ENCODE results near the gene ZNF277. TPM values are rescaled to one million over a fixed set of nuclear protein-coding genes. Genes with fewer than 3 reads are reported as not detected.

ZNF277 gene
- total RNA-seq, 2 experiments from 2014 or later: 14.8 to 15.6 TPM

DNA sequence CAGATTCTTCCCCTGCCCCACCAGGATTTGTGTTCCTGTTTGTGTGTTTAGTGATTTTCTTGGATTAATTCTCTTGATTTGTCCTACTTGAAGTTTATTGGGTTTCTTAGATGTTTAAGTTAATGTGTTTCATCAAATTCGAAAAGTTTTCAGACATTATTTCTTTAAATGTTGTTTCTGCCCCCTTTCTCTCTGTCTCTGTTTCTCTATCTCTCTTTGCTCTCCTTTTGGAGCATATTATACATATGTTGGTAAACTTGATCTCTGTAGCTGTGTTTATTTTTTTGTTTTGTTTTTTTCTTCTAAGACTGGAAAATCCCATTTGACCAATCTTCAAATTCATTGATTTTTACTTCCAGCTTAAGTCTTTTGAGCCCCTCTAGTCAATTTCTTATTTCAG is 115.6 kb downstream of the ZNF277 start:
- H3K9me3 Mint-ChIP-seq (ENCODE audit: insufficient read depth): peaks cover 12% of the 10 kb centered on the region
- no peaks in the 10 kb centered on the region for H3K4me1 Mint-ChIP-seq (ENCODE audit: low read depth)
- H3K4me3 Mint-ChIP-seq: no peak overlapping the region
- peaks cover 30% of the 10 kb centered on the region for H3K36me3 Mint-ChIP-seq (ENCODE audit: low read depth)
- H3K27ac Mint-ChIP-seq: no peak overlapping the region
- H3K27me3 Mint-ChIP-seq (ENCODE audit: low read depth): no peaks in the 10 kb centered on the region
- DNase-seq (no peak), ATAC-seq (no peak)
- ChIA-PET POLR2A (no interaction called here), CTCF (no interaction called here)

DNA sequence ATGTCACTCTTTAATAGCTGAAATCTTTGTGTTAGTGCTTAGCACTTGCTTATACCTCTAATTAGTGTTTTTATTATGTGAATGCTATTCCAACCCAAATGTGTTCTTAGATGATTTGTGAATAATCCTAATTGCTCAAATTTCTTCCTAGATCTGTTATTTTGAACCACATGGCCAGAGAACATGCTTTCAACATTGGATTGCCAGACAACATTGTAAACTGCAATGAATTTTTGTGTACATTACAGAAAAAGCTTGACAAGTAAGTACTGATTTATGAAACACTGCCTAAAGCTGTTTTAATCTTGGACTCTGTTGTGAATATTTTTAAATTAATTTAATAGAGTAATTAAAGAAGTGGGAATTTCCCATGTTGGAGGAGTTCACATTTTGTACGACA is 121.1 kb downstream of the ZNF277 start:
- Mint-ChIP-seq H3K4me1 (ENCODE audit: low read depth) (no peaks in the 10 kb centered on the region), H3K9me3 (ENCODE audit: insufficient read depth) (no peaks in the 10 kb centered on the region), H3K27me3 (ENCODE audit: low read depth) (no peaks in the 10 kb centered on the region), H3K4me3 (no peak overlapping the region), H3K36me3 (ENCODE audit: low read depth) (peaks cover 26% of the 10 kb centered on the region), H3K27ac (no peak overlapping the region)
- DNase-seq: no peak
- no peak for ATAC-seq
- ChIA-PET CTCF (no interaction called here), POLR2A (interaction anchor here (0.6 kb wide), 1 partner anchor 114 kb away, joined by 3 read pairs; no protein-coding TSS in a partner anchor)

DNA sequence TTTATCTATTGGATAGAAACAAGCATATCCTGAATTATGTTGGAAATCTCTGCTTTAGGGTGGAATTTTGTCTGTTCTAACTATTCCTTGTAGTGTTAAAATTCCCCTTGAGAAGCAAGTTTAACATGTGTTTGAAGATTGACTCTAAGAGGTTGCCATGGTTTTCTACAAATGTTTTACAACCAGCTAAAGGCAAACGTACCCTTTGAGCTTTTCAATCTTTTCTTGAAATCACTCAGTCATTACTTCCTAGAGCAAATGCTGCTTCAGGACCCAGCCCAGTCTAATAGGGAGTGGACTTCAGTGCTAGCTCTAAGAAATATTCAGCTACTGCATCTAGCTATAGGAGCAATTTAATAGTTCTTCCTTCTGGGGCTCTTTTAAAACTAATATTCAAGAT is 125.0 kb downstream of the ZNF277 start:
- Mint-ChIP-seq H3K4me3 (no peak overlapping the region), H3K27ac (no peak overlapping the region), H3K4me1 (ENCODE audit: low read depth) (no peaks in the 10 kb centered on the region), H3K27me3 (ENCODE audit: low read depth) (no peaks in the 10 kb centered on the region), H3K36me3 (ENCODE audit: low read depth) (peaks cover 25% of the 10 kb centered on the region), H3K9me3 (ENCODE audit: insufficient read depth) (no peaks in the 10 kb centered on the region)
- ChIA-PET CTCF (no interaction called here), POLR2A (no interaction called here)
- ATAC-seq (no peak), DNase-seq (no peak)

DNA sequence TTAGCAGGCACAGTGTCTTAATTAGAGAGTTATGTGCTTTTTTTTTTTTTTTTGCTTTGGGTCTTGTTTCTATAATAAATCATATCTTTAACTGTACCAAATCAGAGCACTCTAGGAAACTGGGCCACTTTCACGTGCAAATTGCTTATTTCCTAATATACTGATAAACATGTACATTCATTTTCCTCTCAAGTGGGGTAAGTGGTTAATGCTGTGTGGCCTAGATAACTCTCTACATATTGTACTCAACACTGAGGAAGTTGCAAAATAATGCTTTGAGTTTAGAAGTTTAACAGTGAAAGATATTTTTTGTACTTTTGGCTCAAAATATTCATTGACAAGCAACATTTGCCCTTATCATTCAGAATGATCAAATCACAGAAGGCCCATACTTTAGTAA is 127.9 kb downstream of the ZNF277 start:
- Mint-ChIP-seq H3K9me3 (ENCODE audit: insufficient read depth) (no peaks in the 10 kb centered on the region), H3K4me3 (no peak overlapping the region), H3K27ac (no peak overlapping the region), H3K4me1 (ENCODE audit: low read depth) (no peaks in the 10 kb centered on the region), H3K36me3 (ENCODE audit: low read depth) (peaks cover 22% of the 10 kb centered on the region), H3K27me3 (ENCODE audit: low read depth) (no peaks in the 10 kb centered on the region)
- ChIA-PET POLR2A (no interaction called here), CTCF (no interaction called here)
- DNase-seq: no peak
- ATAC-seq: no peak

DNA sequence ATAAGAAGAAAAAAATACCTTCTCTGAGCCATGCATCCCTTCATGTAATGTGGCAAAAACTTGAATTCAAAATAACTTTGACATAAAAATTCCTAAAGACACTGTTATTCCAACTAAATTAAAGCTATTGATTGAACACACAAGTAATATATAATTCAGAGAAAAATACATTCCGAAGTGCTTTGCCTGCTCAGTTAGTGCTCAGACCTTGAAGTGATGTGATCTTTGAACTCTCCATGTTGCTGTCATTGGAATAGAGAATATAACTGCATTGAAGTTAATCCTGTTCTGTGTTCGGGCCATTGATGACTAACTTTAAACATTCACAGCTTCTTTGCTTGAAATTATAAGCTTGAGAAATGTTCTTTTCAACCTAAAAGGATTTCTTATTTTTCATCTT is 129.8 kb downstream of the ZNF277 start:
- POLR2A ChIA-PET: no interaction called here
- Mint-ChIP-seq H3K36me3 (ENCODE audit: low read depth) (peaks cover 17% of the 10 kb centered on the region), H3K27ac (no peak overlapping the region), H3K27me3 (ENCODE audit: low read depth) (no peaks in the 10 kb centered on the region), H3K4me1 (ENCODE audit: low read depth) (no peaks in the 10 kb centered on the region), H3K4me3 (no peak overlapping the region), H3K9me3 (ENCODE audit: insufficient read depth) (no peaks in the 10 kb centered on the region)
- DNase-seq: no peak
- ATAC-seq: no peak
- CTCF ChIA-PET: no interaction called here

DNA sequence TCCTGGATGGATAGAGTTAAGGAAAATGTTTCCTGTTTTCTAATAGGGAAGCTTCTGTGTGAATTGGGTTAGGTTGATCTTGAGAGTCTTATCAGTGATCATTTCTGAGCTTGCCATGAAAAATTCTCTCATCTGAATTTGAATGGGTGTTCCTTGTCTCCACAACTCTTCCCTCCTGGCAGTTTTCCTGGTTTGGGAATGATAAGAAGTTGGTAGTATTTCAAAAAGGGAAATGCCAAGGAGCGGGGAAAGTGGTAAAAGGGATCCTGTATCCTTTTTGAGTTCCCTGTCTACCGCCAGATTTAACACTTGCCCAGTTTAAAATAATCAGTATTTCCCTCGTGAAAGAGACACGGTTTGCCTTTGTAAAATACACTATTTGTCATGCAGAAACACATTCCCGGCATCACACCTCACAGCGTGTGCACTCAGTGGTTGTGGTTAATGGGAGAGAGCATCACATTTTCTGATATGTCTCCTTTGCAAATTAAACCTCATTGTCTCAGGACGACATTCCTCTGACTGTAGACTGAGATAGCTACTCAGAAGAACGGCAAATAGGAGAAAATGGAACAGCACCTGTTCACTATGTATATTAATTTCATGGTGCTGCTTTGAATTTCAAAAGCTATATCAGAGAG is 130.6 kb downstream of the ZNF277 start:
- ATAC-seq: no peak
- H3K4me1 Mint-ChIP-seq (ENCODE audit: low read depth): no peaks in the 10 kb centered on the region
- no peaks in the 10 kb centered on the region for H3K9me3 Mint-ChIP-seq (ENCODE audit: insufficient read depth)
- H3K27me3 Mint-ChIP-seq (ENCODE audit: low read depth): no peaks in the 10 kb centered on the region
- CTCF ChIA-PET: no interaction called here
- DNase-seq: no peak
- POLR2A ChIA-PET: no interaction called here
- no peak overlapping the region for H3K4me3 Mint-ChIP-seq
- no peak overlapping the region for H3K27ac Mint-ChIP-seq
- H3K36me3 Mint-ChIP-seq (ENCODE audit: low read depth): peaks cover 14% of the 10 kb centered on the region

DNA sequence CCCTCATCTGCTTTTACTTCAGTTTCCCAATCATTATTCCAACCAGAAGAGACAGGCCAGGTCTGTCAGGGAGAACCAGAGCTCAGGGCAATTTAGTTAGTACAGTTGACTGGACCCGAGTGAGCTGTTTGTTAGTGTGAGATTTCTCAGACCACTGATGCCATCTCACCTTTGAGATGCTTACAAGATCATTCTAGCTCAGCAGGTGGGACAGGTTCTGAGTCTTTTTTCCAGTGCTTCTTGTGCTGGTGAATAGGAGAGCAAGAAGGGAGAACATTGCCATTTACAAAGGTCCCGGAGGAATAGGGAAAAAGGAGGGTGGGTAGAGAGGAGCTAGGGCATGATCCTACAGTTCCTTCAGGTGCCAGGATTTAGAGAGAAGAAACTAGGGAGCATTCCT is 131.4 kb downstream of the ZNF277 start:
- ATAC-seq (no peak), DNase-seq (no peak)
- POLR2A ChIA-PET: no interaction called here
- H3K27ac Mint-ChIP-seq: no peak overlapping the region
- H3K9me3 Mint-ChIP-seq (ENCODE audit: insufficient read depth): no peaks in the 10 kb centered on the region
- CTCF ChIA-PET: no interaction called here
- H3K4me3 Mint-ChIP-seq: no peak overlapping the region
- no peaks in the 10 kb centered on the region for H3K4me1 Mint-ChIP-seq (ENCODE audit: low read depth)
- peaks cover 19% of the 10 kb centered on the region for H3K36me3 Mint-ChIP-seq (ENCODE audit: low read depth)
- no peaks in the 10 kb centered on the region for H3K27me3 Mint-ChIP-seq (ENCODE audit: low read depth)

DNA sequence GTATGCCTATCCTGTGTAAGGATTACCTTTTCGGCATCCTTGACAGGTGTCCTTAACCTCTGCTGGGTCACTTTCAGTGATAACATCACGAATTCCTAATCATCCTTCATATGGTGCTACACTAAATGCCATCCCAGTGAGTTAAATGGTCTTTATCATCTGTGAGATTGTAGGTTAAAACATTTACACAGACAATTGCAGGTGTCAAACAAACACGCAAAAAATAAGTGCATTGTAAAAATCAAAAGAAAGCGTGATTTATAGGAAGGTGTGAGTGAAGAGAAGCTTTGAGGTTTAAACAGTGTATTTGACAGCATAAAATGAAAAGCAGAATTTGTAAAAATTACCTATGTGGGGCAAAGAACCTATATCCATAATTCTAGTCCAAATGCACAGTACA is 132.3 kb downstream of the ZNF277 start:
- no peaks in the 10 kb centered on the region for H3K4me1 Mint-ChIP-seq (ENCODE audit: low read depth)
- DNase-seq (no peak), ATAC-seq (no peak)
- H3K4me3 Mint-ChIP-seq: no peak overlapping the region
- ChIA-PET POLR2A (no interaction called here), CTCF (no interaction called here)
- H3K27ac Mint-ChIP-seq: no peak overlapping the region
- no peaks in the 10 kb centered on the region for H3K27me3 Mint-ChIP-seq (ENCODE audit: low read depth)
- H3K9me3 Mint-ChIP-seq (ENCODE audit: insufficient read depth): no peaks in the 10 kb centered on the region
- H3K36me3 Mint-ChIP-seq (ENCODE audit: low read depth): peaks cover 27% of the 10 kb centered on the region

DNA sequence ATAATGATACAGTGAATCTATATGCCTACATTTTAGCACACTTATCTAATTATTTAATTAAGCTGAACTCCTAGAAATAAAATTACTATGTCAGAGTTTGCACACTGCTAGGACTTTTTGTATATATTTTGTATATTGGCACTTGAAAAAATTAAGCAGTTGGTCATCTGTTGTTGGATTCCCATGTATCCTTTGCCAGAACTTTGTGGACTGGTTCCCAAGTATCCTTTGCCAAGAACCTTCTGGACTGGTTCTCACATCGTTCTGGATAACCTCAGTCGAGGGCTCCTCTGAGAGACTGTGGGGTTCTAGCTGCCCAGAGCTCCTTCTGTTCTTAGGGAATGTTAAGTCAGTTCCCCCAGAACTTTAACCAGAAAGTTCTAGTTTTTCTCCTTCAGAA is 135.0 kb downstream of the ZNF277 start:
- DNase-seq: no peak
- no peak overlapping the region for H3K27ac Mint-ChIP-seq
- H3K4me1 Mint-ChIP-seq (ENCODE audit: low read depth): no peaks in the 10 kb centered on the region
- peaks cover 25% of the 10 kb centered on the region for H3K36me3 Mint-ChIP-seq (ENCODE audit: low read depth)
- no peaks in the 10 kb centered on the region for H3K27me3 Mint-ChIP-seq (ENCODE audit: low read depth)
- ChIA-PET POLR2A (no interaction called here), CTCF (no interaction called here)
- H3K4me3 Mint-ChIP-seq: no peak overlapping the region
- H3K9me3 Mint-ChIP-seq (ENCODE audit: insufficient read depth): no peaks in the 10 kb centered on the region
- no peak for ATAC-seq

DNA sequence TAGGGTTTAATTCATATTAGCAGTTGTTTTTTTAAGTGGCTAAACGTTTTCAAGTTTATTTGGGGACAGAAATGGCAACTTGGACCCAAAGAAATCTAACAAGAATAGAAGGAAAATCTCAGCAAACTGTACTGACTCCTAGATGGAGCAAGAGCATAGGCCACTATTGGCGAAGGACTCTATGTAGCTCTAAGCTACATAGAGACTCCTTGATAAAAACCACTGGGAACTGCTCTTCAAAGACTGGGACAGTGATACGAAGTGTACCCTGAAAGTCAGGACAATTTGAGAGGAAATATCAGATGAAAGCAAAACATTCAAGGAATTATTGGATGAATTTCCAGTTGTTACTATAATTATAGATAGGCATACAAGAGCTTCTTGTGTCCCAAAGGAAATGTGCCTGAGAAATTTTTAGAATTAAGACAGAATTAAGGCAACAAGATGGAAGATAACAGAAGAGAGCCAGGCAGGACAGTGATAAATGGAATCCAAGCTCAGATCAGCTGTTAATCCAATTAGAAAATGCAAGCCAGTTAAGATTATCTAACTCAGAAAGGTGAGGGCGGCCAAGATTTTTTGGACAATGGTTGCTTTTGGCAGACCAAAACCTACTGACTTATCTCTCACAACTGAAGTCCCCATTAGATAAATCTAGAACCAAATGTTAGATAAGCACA is 140.0 kb downstream of the ZNF277 start:
- H3K9me3 Mint-ChIP-seq (ENCODE audit: insufficient read depth): no peaks in the 10 kb centered on the region
- no peaks in the 10 kb centered on the region for H3K27me3 Mint-ChIP-seq (ENCODE audit: low read depth)
- POLR2A ChIA-PET: no interaction called here
- ATAC-seq (no peak), DNase-seq (no peak)
- no peak overlapping the region for H3K4me3 Mint-ChIP-seq
- CTCF ChIA-PET: no interaction called here
- no peak overlapping the region for H3K27ac Mint-ChIP-seq
- peaks cover 20% of the 10 kb centered on the region for H3K36me3 Mint-ChIP-seq (ENCODE audit: low read depth)
- peaks cover 2% of the 10 kb centered on the region for H3K4me1 Mint-ChIP-seq (ENCODE audit: low read depth)

DNA sequence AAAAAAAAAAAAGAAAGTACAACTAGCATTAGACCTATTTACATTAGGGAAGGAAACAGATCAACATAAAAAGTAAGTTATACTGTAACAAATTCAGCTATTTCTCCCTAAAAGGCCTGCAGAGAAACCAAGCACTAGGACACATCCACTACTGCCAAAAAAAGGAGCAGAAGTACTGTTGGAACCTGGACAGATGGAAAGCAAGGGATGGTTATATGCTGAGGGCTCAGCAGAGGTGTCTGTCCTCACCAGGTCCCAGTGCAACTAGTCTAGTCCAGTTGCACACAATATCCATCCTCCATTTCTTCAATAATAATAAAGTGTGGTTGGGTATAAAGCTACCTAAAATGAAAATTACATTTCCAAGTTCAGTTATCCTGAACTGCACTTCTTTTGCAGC is 140.6 kb downstream of the ZNF277 start:
- ChIA-PET POLR2A (no interaction called here), CTCF (no interaction called here)
- H3K27ac Mint-ChIP-seq: no peak overlapping the region
- H3K4me1 Mint-ChIP-seq (ENCODE audit: low read depth): peaks cover 2% of the 10 kb centered on the region
- H3K9me3 Mint-ChIP-seq (ENCODE audit: insufficient read depth): no peaks in the 10 kb centered on the region
- no peak for ATAC-seq
- no peak overlapping the region for H3K4me3 Mint-ChIP-seq
- no peak for DNase-seq
- H3K36me3 Mint-ChIP-seq (ENCODE audit: low read depth): peaks cover 18% of the 10 kb centered on the region
- H3K27me3 Mint-ChIP-seq (ENCODE audit: low read depth): peaks cover 1% of the 10 kb centered on the region

DNA sequence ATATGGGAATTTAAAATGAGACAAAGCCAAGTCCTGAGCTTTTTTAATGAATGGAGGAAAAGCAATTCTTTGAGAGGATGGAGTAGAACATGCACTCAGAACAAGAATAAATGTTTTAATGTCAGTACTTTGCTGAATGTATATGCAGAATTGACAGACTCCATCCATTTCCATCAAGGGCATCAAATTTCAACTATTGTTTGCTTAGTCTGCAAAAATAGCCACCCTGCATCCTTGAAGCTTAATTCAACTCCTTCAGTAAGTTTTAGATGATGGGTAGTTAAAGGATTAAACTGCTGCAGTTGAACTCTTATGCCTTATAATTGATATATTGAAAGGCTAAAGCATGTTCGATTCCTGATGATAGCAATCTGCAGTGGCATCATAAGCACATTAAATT is 144.1 kb downstream of the ZNF277 start:
- DNase-seq (no peak), ATAC-seq (no peak)
- Mint-ChIP-seq H3K4me1 (ENCODE audit: low read depth) (peaks cover 2% of the 10 kb centered on the region), H3K27me3 (ENCODE audit: low read depth) (peaks cover 6% of the 10 kb centered on the region), H3K27ac (no peak overlapping the region), H3K4me3 (no peak overlapping the region), H3K36me3 (ENCODE audit: low read depth) (no peaks in the 10 kb centered on the region), H3K9me3 (ENCODE audit: insufficient read depth) (no peaks in the 10 kb centered on the region)
- CTCF ChIA-PET: no interaction called here
- POLR2A ChIA-PET: no interaction called here

DNA sequence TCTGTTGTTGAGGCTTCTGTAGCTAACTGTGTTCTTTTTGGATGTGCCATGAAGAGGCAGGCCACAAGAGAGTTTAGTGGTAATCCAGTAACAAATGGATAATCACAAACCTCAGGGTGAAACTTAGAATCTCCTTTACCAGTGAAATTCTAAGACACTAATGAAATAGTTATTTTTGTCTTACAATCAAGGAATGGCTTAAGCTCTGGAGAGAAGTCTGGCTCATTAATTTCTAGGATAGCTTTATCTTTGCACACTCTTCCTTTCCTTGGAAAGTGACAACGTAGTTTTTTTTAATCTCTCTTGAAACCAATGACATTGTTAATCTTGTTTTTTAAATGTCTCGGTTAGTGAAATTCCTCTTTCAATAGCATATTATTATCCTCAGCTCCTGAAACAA is 150.1 kb downstream of the ZNF277 start:
- no peak overlapping the region for H3K4me3 Mint-ChIP-seq
- ChIA-PET POLR2A (no interaction called here), CTCF (no interaction called here)
- no peaks in the 10 kb centered on the region for H3K4me1 Mint-ChIP-seq (ENCODE audit: low read depth)
- DNase-seq (no peak), ATAC-seq (no peak)
- H3K27ac Mint-ChIP-seq: no peak overlapping the region
- no peaks in the 10 kb centered on the region for H3K9me3 Mint-ChIP-seq (ENCODE audit: insufficient read depth)
- H3K27me3 Mint-ChIP-seq (ENCODE audit: low read depth): peaks cover 10% of the 10 kb centered on the region
- no peaks in the 10 kb centered on the region for H3K36me3 Mint-ChIP-seq (ENCODE audit: low read depth)

Measured in activated CD8-positive, alpha-beta T cell treated with anti-CD3 and anti-CD28 coated beads, Interleukin-2, amount 10 ng/mL, durations not matched to agents 7 days and 5 days (primary cell).